T-helper 9 cell (primary cell): ENCODE data around the gene PPP2R3B.
"Not testable (repeated sequence)": the region's sequence is repeated elsewhere in the genome, so short reads cannot be mapped to it uniquely, and the experiment has no call there.

Experiments
- DNase-seq: peaks from one replicate; pipeline ENCODE4 v3.0.0-alpha.2; 2020
- total RNA-seq, 2 donors: gene quantifications; one replicate each; lab custom pipeline; 2026; lab: John Stamatoyannopoulos, UW

The PPP2R3B gene, protein sequence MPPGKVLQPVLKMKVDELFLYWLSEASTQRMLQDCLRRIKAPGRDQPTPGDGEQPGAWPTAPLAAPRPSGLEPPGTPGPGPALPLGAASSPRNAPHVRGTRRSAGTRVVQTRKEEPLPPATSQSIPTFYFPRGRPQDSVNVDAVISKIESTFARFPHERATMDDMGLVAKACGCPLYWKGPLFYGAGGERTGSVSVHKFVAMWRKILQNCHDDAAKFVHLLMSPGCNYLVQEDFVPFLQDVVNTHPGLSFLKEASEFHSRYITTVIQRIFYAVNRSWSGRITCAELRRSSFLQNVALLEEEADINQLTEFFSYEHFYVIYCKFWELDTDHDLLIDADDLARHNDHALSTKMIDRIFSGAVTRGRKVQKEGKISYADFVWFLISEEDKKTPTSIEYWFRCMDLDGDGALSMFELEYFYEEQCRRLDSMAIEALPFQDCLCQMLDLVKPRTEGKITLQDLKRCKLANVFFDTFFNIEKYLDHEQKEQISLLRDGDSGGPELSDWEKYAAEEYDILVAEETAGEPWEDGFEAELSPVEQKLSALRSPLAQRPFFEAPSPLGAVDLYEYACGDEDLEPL
- total RNA-seq = 13.0 to 19.4 reads per million in 2 donors

DNA sequence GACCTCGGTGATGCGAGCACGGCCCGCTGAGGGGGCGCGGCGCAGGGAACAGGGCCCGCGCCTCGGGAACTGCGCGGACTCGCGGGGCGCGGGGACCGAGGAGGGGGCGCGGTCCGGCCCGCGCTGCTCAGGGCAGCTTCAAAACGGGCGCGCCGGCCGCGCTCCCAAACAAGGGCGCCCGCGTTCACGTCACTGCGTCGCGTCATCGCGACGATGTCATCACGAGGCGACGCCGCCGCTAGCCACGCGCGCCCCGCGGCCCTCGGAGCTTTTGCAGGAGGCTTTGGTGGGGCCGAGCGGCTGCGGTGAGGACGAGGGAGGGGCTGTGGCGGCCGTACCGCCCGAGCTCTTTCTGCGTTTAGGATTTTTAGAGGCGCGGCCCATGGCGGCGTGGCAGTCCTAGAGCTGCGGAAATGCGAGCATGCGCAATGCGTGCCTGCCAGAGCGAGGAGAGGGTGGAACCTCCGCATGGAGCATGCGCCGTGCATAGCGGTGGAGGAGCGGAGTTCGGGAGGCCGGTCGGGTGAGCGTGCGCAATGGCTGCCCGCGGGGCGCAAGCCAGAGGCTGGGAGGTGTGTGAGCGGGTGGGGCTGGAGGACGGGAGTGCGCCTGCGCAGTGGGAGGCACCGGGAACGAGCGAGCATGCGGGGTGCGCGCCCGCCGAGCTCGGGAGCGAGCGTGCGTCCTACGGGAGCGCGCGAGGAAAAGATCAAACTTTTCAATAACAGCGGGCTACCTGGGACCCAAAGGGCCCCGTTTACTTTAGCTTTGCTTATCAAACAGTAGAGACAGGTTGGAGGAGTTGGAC is at the start of gene PPP2R3B:
PPP2R3B (minus strand) TSS at position 140 of the 808 bp plus-strand sequence. CDS start 216 bp downstream, outside the sequence.
- DNase-seq = peak; percentile 96

DNA sequence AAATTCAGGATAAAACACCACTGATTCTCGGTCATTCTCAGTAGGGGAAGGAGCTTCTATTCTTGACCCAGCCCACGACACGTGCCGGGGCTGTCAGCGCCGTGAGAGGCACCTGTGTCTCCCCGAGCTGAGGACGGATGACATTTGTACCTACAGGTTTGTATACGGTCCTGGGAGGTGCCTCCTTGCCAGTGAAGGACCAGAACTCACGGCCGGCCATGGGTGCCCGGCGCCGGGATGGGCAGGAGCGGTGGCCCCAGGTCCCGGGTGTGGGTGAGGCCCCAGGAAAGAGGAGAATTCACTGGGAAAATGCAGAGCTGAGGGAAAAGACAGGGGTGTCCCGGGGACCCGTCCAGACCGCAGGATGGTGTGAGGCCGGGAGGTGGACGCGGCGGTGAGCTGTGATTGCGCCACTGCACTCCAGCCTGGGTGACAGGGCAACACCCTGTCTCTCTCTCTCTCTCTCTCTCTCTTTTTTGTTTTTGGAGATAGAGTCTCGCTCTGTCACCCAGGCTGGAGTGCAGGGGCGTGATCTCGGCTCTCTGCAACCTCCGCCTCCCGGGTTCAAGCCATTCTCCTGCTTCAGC is 48.9 kb upstream of the PPP2R3B start:
- DNase-seq = no peak

DNA sequence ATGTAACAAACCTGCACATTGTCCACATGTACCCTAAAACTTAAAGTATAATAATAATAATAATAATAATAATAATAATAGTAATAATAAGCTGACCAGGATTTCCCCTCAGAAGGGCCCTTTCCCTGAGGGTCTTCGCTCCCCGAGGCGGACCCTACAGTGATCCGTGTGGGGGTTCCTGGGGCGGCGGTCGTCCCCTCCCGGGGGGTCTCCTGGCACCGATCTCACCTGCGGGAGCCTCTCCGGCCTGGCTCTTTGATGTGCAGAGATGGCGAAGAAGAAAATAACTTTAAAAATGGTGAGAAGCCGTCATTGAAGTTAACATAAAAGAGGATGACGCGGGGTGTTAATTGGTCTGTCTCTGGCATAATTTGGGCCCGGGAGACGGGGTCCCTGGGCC is 48.2 kb upstream of the PPP2R3B start:
- no peak for DNase-seq

DNA sequence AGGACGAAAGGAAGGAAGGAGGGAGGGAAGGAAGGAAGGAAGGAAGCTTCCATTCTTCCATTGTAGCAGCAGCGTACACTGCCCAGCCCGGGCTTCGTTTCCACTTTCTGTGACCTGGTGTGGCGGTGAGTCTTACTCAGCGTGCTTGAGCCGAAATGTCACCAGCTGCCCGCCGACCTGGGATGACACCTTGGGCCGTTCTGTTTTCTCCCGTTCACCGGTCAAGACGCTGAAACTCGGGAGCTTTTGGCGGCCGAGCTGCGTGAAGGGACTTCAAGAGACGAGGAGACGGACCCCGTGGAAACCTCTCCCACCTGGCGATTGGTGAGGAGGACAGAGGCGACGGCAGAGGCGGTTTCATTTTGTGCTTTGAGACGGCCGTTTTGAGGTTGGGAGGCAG is 47.1 kb upstream of the PPP2R3B start:
- DNase-seq = no peak

DNA sequence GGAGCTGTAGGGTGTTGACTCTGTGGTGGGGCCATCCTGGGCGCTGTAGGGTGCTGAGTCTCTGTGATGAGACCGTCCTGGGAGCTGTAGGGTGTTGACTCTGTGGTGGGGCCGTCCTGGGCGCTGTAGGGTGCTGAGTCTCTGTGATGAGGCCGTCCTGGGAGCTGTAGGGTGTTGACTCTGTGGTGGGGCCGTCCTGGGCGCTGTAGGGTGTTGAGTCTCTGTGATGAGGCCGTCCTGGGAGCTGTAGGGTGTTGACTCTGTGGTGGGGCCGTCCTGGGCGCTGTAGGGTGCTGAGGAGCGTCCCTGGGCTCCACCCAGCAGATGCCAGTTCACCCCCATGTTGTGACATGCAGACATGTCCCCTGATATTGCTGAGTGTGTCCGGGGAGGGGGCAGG is 46.0 kb upstream of the PPP2R3B start:
- not testable (repeated sequence) for DNase-seq

DNA sequence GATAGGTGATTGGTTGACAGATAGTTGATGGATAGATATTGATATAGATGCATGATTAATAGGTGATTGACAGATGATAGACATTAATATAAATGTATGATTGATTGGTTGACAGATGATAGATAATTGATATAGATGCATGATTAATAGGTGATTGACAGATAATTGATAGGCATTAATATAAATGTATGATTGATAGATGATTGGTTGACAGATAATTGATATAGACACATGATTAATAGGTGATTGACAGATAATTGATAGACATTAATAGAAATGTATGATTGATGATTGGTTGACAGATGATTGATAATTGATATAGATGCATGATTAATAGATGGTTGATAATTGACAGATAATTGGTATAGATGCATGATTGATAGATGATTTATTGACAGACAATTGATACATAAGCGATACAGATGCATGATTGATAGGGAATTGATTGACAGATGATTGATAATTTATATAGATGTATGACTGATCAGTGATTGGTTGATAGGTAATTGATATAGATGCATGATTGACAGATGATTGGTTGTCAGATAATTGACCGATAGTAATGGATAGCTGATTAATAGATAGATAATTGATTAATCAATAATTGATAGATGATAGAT is 44.9 kb upstream of the PPP2R3B start:
- DNase-seq = no peak

DNA sequence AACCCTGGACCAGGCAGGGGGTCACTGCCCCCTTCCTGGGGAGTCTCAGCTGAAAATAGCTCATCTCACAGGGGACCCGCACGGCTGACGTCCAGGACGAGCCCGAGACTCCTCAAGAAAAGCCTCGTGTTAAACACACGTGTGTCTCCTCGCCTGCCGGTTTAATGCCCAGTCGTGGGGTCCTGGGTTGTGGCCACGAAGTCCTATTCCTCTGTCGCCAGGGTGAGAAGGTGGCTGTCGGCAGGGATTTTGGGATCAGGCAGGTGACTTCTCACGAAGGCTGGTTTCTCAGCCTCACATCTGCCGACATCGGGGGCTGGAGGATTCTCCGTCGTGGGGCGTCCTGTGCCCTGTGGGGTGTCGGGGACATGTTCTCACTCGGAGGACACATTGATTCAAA is 44.3 kb upstream of the PPP2R3B start:
- no peak for DNase-seq

DNA sequence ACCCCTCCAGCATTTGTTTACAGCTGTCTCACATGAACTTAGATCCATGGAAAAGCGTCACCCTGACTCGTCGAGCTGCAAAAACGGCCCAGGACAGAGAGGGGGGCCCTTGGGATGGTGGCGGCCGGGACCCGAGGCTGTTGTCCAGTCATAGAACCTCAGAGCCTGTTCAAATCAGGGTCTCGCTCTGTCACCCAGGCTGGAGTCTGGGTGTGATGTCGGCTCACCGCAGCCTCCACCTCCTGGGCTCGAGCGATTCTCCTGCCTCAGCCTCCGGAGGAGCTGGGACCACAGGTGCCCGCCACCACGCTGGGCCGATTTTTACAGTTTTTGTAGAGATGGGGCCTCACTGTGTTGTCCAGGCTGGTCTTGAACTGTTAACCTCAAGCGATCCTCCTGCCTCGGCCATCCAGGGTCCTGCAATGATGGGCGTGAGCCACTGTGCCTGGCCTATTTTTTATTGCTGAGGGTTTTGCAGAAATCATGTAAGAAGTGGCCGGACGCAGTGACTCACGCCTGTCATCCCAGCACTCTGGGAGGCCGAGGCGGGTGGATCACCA is 42.6 kb upstream of the PPP2R3B start:
- DNase-seq = no peak

DNA sequence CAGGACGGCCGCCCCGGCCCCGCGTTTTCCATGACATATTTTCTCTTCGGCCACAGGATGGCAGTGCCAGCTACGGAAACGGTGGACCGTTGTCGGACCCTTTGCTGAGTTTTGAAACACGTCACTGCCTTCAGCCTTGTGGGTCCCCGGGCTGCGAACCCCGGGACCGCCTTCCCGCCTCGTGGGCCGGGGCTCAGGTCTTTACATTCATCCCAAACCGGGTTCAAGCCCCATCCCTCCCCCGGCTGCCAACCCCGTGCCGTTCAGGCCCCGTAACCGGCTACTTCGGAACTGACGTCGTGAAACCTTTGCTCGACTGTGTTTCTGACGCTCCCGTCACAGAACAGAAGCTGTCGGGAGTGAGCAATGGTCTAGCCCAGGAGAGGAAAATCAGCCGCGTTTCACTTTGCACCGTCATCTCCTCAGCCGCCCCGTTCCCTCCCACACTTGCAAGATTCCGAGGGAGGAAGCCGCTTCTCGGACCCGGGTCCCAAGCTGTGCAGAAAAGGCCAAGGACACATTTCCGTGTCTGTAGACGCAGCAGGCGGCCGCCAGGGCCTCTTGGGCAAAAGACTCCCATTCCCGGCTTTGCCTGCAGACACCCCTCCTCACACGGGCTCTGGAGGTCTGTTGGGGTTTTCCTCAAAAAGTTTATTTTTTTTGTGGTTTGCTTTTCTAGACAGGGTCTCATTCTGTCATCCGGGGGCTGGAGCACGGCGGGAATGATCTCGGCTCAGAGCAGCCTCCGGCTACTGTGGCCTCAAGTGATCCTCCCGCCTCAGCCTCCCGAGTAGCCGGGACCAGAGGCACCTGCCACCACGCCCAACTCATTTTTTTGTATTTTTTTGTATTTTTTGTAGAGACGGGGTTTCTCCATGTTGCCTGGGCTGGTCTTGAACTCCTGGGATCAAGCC is 41.4 kb upstream of the PPP2R3B start:
- no peak for DNase-seq

DNA sequence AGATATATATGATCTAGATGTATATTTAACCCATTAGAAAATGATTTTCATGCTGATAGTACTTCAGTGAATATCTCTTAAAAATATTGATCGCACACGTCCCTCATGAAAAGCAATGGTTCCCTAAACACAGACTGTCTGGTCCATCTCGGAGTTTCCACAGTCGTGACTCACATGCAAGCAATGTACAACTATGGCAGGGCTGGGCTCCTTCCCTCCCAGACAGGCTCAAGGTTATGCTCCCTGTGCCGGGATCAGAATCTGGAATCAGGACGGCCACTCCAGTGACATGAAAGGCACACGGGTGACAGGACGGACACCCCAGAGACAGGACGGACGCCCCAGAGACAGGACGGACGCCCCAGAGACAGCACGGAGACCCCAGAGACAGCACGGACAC is 40.2 kb upstream of the PPP2R3B start:
- no peak for DNase-seq

DNA sequence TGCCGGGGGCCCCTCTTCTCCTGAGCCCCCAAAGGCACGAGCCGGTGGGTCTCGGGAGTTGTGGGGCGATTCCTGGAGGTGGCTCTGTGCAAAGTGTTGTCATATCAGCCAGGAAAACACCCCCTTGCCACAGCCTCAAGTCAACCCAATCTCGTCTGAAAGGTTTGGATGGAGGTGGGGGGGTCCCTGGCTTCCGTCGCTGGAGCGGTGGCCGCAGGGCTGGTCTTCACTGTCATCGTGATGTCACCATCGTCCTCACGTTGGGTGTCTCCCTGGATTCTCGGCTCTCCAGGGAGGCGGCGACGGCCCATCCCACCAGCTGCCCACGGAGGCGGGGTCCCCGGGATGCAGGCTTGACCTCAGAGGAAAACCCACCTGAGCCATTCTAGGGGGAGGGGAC is 38.3 kb upstream of the PPP2R3B start:
- no peak for DNase-seq

DNA sequence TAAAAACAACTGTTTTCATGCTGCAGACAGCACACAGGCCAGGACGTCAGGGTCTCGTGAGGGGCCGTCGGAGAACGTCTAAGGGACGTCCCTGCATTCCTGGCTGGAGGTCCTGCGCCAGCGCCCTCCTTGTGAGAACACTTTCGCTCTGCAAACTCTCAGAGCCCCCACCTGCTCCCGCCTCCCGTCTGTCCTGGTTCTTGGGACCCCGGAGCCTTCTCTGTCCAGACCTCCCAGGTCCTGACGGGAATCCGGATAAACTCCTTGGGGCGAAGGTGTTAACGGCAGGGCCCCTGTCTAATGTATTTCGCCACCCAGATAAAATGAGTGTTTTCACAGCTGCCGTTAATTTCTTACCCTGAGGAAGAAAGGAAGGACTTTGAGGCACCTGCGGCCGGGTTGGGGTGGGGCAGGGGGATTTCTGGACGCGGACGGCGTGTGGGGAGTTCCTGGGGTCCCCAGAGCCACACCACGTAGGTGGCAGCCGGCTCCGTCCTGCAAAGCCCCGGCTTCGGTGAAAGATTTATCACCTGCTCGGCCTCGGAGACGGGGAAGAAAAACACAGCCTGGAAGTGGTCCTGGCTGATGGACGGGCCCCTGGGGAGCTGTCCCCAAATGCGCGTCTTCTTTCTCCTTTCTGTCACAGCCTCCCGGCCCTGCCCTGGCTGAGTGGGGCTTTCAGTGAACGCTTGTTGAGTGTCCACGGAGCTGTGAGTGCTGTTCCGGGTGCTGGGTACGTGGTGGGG is 35.1 kb upstream of the PPP2R3B start:
- DNase-seq = no peak

DNA sequence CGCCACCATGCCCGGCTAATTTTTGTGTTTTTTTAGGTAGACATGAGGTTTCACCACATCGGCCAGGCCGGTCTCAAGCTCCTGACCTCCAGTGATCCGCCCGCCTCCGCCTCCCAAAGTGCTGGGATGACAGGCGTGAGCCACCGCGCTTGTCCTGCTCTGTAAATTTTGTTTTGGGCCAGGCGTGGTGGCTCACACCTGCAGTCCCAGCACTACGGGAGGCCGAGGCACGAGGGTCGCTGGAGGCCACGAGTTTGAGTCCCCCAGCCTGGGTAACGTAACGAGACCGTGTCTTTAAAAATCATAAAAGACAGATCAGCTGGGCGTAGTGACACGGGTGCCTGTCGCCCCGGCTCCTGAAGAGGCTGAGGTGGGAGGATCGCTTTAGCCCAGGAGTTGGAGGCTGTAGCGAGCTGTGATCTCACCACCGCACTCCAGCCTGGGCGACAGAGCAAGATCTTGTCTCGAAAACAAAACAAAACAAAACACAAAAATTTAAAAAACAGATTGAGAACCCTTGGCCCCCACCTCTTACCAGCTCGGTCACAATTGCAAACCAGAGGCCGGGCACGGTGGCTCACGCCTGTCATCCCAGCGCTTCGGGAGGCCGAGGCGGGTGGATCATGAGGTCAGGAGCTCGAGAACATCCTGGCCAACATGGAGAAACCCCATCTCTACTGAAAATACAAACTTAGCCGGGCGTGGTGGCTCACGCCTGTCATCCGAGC is 34.0 kb upstream of the PPP2R3B start:
- DNase-seq = no peak

DNA sequence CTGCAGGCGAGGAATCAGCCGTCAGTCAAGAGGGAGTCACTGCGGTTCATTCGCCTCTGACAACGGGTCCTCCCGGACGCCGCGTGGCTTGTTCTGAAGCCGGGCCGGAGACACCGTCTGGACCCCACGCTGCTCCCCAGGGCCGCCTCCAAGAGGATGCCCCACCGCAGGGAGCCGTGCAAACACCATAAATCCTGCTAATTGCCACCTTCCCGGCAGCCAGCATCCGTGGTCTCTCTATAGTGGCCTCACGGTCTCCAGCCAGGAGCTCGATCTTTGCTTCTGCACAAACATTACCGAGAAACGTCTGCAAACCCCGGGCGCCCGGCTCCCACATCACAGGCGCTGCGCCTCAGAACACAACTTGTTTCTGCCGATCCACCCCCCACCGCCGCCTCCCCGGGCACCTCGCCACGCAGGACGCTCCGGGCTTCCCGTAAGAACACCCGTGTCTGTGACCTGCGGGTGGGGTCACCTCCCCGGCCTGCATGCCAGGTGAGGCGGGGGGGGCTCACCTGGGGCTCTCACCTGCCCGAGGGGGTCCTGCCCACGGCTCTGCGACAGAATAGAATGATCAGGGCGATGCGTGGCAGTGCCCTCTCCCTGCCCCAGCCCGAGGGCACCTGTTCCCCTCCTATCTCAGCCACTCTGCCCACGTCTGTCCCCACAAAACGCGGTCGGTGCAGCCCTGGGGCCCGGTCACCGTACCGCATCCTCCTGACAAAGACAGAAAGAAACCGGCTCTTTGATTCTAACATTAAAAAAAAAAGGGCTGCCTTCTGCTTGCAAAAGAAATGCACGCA is 32.4 kb upstream of the PPP2R3B start:
- no peak for DNase-seq

DNA sequence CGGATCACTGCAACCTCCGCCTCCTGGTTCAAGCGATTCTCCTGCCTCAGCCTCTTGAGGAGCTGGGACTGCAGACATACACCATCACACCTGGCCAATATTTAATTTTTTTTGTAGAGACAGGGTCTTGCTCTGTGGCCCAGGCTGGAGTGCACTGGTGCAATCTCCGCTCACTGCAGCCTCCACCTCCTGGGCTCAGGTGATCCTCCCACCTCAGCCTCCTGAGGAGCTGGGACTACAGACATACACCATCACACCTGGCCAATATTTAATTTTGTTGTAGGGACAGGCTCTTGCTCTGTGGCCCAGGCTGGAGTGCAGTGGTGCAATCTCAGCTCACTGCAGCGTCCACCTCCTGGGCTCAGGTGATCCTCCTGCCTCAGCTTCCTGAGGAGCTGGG is 28.8 kb upstream of the PPP2R3B start:
- DNase-seq = not testable (repeated sequence)

DNA sequence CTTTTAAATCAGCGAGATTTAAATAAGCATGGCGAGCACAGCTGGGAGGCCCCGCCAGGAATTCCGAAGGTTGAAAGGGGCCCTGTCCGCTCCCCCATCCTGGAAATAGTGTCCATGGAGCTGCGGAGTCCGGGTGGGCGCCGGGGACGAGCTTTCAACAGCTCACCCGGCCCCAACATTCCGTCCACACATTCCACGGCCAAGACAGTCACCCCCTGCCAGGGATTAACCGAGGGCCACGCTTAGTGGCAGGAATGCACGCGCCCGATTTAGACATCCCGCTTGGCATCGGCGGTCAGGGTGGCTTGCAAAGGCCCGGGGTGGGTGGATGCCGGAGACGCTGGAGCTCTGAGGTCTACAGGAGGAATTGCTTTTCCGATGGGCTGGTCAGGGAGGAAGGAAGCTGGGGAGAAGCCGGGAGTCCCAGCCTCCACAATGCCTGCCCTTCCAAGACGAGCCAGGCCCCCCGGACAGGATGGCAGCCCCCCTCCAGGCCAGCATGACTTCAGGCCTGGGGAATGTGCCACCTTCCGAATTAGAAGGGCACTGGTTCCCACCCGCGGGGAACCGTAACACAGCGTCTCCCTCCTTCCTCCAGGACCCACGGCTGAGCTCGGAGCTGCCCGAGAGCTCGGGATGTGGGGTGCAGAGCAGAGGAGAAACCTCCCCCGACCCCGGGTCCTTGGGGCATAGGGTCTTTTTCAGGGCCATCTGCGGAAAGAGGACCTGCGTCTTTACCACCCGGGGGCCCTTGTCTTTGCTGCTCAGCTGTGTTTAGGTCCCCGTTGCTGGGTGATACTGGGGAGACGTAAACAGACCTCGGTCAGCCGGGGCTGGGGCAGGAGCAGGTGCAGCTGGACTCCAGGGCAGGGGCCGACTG is 26.9 kb upstream of the PPP2R3B start:
- DNase-seq = no peak

DNA sequence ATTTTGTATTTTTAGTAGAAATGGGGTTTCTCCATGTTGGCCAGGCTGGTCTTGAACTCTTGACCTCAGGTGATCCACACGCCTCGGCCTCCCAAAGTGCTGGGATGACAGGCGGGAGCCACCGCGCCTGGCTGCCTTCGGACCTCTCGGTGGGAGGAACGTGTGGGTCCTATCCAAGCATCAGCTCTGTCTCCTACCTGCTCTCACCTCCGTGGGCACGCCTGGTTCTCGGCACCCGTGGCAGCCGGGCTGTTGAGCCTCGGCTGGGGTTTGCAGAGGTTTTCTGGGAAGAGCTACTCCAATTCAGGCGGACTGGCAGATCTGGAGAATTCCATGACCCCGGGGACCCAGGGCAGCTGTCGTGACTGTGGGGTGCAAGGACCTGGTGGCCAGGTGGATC is 23.6 kb upstream of the PPP2R3B start:
- no peak for DNase-seq

DNA sequence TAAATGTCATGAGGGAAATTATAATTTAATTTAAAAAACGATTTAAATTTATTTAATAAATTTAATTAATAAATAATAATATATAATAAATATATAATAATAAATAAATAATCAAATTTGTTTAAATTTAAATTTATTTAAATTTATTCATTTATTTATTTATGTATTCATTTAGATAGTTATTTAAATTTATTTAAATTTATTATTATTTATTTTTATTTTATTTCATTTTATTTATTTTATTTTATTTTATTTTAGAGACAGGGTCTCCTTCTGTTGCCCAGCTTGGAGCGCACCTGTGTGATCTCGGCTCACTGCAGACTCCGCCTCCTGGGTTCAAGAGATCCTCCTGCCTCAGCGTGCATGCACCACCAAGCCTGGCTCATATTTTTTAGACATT is 18.4 kb upstream of the PPP2R3B start:
- DNase-seq = no peak
